ENCODE data around the gene GIMAP1.

DNA sequence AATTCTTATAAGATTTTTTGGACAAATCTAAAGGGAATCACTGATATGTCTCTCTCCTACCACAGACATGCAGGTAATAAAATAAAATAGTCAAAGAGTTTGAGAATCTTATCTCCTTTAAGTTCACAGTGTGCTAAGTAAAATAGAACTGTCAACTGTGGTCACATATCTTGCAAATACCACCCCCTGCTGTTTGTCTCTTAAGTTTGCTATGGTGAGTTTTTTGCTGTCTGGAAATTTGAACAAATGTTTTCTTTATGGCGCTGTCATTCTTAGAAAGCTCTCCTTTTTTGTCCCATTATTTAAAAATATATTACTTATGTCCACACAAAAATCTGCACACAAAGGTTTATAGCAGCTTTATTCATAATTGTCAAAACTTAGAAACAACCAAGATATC is 40.4 kb downstream of the GIMAP1 start:
- no peak for TF ChIP-seq EZH2 (IDR thresholded peaks at IDR 0.05; ENCODE audit: low read length)
- TF ChIP-seq, protein P1, sequence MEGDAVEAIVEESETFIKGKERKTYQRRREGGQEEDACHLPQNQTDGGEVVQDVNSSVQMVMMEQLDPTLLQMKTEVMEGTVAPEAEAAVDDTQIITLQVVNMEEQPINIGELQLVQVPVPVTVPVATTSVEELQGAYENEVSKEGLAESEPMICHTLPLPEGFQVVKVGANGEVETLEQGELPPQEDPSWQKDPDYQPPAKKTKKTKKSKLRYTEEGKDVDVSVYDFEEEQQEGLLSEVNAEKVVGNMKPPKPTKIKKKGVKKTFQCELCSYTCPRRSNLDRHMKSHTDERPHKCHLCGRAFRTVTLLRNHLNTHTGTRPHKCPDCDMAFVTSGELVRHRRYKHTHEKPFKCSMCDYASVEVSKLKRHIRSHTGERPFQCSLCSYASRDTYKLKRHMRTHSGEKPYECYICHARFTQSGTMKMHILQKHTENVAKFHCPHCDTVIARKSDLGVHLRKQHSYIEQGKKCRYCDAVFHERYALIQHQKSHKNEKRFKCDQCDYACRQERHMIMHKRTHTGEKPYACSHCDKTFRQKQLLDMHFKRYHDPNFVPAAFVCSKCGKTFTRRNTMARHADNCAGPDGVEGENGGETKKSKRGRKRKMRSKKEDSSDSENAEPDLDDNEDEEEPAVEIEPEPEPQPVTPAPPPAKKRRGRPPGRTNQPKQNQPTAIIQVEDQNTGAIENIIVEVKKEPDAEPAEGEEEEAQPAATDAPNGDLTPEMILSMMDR (optimal IDR thresholded peaks at IDR 0.05 in 1 of 3, IDR thresholded peaks at IDR 0.05 in 1 of 3, conservative IDR thresholded peaks at IDR 0.05 in 1 of 3; ENCODE audit: extremely low read depth in 1 of 3, insufficient read depth in 2 of 3, low read length in 3 of 3), result peak in 1 of 3 experiments; percentile 22

Data from keratinocyte (primary cell).